SH-SY5Y (cell line): ENCODE results near the gene UBXN6.

ENCODE experiments used
- GATA2 ChIP-seq: IDR thresholded peaks from 2 replicates; pipeline ENCODE4 v1.6.1; 2011; ENCODE audit warnings: mild to moderate bottlenecking, low read depth, low read length
- GATA3 ChIP-seq: IDR thresholded peaks from 2 replicates; pipeline ENCODE4 v1.6.1; 2011; ENCODE audit warnings: low read depth, mild to moderate bottlenecking, low read length, moderate library complexity

Gene UBXN6

GRCh38 chr19:4400135-4400936 is 57.3 kb downstream of the UBXN6 start, which contains the start of gene SH3GL1:
Gene SH3GL1 (minus strand): TSS chr19:4400547. CDS start chr19:4400368, 179 bp downstream.
- TF ChIP-seq GATA2 (no peak), GATA3 (no peak)

- no peak for TF ChIP-seq GATA2
- TF ChIP-seq GATA3 = no peak
Observed at GRCh38 chr19:4399812-4400134, 57.8 kb downstream of the UBXN6 start.

- TF ChIP-seq GATA2 = no peak
- TF ChIP-seq GATA3 = no peak
Observed at GRCh38 chr19:4396949-4397783, 60.4 kb downstream of the UBXN6 start.
